C4-2B (cell line): ENCODE data around the gene LDB2.

ENCODE experiments used
- CTCF ChIP-seq: fragments of 450-650 bp; conservative IDR thresholded peaks from 2 replicates; pipeline ENCODE4 v1.5.1; 2017; ENCODE audit warnings: mild to moderate bottlenecking
- ZFX ChIP-seq: fragments of 450-650 bp; IDR thresholded peaks from 2 replicates; pipeline ENCODE4 v1.6.1; 2017

- TF ChIP-seq CTCF (no peak), ZFX (no peak)
These were observed 243.3 kb downstream of the LDB2 start for GRCh38 chr4:16655111-16655510.
